ENCODE measurements around the gene ARAP2.
A peak's percentile ranks its signal among the peaks of the same experiment; 100 is the strongest.

ARAP2 gene

GRCh38 chr4:36255577-36255976 lies 11.3 kb upstream of the ARAP2 start:
- DNase-seq: no peak

GRCh38 chr4:36254371-36254770 lies 10.1 kb upstream of the ARAP2 start:
- DNase-seq: no peak

- no peak for DNase-seq
Measured at GRCh38 chr4:36251983-36252382, 7.7 kb upstream of the ARAP2 start.

- no peak for DNase-seq
Measured at GRCh38 chr4:36249610-36250009, 5.3 kb upstream of the ARAP2 start.

GRCh38 chr4:36243355-36244256 lies 708 bp downstream of the ARAP2 start:
- DNase-seq: peak; percentile 32

GRCh38 chr4:36242629-36243354 lies 1.5 kb downstream of the ARAP2 start:
- DNase-seq: no peak

GRCh38 chr4:36241771-36242170 lies 2.5 kb downstream of the ARAP2 start:
- DNase-seq: no peak

- no peak for DNase-seq
Measured at GRCh38 chr4:36237366-36238313, 6.7 kb downstream of the ARAP2 start.

- DNase-seq: no peak
Measured at GRCh38 chr4:36236159-36236558, 8.2 kb downstream of the ARAP2 start.

GRCh38 chr4:36235306-36235705 lies 9.0 kb downstream of the ARAP2 start:
- no peak for DNase-seq

- no peak for DNase-seq
Measured at GRCh38 chr4:36233567-36234266, 10.6 kb downstream of the ARAP2 start.

GRCh38 chr4:36230534-36230933 lies 13.8 kb downstream of the ARAP2 start:
- no peak for DNase-seq

GRCh38 chr4:36227913-36228312 lies 16.4 kb downstream of the ARAP2 start:
- no peak for DNase-seq

GRCh38 chr4:36226430-36227227 lies 17.7 kb downstream of the ARAP2 start:
- DNase-seq: no peak

- no peak for DNase-seq
Measured at GRCh38 chr4:36224972-36225903, 19.1 kb downstream of the ARAP2 start.

- DNase-seq: no peak
Measured at GRCh38 chr4:36222702-36223101, 21.6 kb downstream of the ARAP2 start.

- DNase-seq: no peak
Measured at GRCh38 chr4:36220776-36221175, 23.5 kb downstream of the ARAP2 start.

GRCh38 chr4:36218121-36218520 lies 26.2 kb downstream of the ARAP2 start:
- DNase-seq: no peak

GRCh38 chr4:36215627-36216026 lies 28.7 kb downstream of the ARAP2 start:
- DNase-seq: no peak

GRCh38 chr4:36214735-36215485 lies 29.4 kb downstream of the ARAP2 start:
- DNase-seq: no peak
